NOMO-1 (cell line): Measurements from ENCODE around the gene HMX3.

Experiments used
- DNase-seq, 2 experiments: peaks; one replicate each; lab custom pipeline; 2025; ENCODE audit not compliant: unreplicated experiment in 2 of 2; lab: John Stamatoyannopoulos, UW

HMX3 gene

DNA sequence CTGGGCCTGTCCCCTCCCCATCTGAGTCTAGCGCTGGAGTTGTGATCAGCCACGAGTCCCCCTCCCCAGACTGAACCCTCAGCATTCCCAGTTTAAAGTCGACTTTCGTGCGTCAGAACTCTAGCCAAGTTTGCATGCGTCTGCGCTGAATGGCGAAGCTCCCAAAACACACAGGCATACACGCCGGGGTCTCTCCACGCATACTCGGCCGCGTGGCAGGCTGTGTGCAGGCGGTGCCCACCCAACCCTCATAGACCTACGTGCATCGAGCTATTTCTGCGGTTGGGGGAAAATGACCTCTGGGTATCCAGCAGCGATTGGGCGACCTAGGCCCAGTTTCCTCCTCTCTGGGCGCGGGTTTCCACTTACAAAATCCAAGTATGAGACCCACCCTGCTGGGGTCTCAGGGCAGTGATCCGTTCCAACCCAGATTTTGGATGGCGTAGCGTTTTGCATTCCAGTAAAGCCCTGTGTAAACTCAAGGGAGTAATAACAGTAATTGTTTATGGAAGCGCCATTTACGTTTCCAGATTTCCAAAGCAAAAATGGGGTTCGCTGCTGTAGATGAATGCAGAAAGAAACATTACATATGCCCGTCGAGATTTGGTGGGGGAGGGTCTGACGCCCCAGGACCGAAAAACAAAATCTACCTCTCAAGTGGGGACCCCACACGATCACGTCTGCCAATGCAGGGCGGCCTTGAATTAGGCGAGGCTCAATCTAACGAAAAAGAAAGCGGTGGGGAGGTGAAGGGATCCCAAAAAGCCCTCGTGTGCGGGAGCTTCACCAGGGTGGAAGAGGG is 2.0 kb upstream of the HMX3 start:
- DNase-seq, result no peak

DNA sequence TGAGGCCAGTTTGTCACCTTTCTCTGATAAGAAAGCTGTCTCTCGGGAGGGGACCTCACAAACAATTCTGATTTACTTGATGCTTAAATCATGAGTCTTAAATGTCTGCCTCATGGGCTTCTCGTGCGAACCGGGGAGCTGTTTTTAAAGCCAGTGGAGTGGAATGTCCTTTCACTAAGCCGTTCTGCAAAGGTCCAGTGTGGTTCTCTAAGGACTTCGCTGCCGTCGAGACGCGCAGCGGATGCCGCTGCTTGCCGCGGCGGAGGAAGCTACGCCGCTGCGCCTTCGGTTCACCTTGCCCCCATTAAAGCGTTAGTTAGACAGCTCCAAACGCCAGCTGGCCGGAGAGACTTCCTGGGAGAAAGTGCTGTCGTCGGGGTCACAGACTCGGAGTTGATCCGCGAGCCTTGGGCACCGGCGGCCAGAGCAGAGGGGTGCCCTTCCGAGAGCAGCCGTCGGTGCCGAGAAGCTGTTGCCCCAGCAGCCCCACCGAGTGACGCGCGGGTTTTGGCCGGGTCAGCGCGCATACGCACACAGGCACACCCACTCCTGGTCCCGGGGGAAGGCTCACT is 1.3 kb upstream of the HMX3 start:
- DNase-seq, result no peak

DNA sequence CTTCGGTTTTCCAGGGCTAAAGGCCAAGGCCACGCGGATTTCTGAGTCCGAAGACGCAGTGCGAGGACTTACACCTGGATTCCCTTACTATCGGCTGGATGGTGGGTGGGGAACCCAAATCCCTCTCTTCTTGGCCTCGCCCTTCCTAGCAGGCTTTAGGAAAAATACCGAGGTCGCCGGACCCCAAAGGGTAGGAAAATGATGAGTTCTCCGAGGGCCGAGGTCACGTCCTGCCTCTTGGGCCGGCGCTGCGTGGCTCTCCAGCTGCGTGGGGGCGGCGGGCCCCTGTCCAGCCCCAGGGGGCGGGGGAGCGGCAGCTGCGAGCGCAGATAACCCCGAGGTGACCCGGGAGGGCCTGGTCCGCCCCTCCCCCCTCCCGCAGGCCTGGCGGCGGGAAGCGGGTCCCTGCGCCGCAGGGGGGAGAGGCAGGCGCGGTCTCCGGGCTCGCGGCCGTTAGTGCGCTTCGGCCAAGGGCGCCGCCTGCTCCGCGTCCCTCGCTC is 805 bp upstream of the HMX3 start:
- DNase-seq, result no peak

DNA sequence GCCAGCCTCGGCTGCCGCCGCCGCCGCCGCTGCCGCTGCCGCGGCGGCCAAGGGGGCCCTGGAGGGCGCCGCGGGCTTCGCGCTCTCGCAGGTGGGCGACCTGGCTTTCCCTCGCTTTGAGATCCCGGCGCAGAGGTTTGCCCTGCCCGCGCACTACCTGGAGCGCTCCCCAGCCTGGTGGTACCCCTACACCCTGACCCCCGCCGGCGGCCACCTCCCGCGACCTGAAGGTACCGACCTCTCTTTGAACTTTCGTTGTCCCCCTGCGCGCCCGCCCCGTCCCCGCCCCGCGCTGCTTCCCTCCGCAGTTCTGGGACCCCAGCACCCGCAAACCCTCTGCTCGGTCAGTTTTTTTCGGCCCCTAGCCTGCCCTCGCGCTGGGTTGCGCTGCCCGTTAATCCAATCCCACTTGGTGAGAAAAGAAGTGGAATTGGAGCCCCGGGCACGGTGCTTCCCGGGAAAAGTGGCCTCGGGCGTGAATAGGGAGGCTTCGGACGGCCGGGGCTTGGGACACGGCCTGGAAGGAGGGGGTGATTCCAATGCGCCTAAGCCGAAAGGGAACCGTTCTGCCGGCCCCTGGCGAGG is 543 bp downstream of the HMX3 start:
- DNase-seq, result no peak

DNA sequence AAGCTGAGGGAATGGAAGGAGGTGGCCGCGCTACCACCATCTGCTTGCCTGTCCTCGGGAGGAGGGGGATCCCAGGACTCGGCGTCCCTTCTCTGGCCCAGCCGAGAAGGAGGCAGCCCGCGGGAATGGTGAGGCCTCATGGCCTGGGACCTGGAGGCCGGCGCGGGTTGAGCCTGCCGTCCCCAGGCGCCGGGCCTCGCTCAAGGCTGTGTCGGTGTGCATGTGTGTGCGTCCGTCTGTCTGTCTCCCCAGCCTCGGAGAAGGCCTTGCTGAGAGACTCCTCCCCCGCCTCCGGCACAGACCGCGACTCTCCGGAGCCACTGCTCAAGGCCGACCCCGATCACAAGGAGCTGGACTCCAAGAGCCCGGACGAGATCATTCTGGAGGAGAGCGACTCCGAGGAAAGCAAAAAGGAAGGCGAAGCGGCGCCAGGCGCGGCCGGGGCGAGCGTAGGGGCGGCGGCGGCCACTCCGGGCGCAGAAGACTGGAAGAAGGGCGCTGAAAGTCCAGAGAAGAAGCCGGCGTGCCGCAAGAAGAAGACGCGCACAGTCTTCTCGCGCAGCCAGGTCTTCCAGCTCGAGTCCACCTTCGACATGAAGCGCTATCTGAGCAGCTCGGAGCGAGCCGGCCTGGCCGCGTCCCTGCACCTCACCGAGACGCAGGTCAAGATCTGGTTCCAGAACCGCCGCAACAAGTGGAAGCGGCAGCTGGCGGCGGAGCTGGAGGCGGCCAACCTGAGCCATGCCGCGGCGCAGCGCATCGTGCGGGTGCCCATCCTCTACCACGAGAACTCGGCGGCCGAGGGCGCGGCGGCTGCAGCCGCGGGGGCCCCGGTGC is 1.3 kb downstream of the HMX3 start:
- peak in 1 of 2 experiments; percentile 53 for DNase-seq

DNA sequence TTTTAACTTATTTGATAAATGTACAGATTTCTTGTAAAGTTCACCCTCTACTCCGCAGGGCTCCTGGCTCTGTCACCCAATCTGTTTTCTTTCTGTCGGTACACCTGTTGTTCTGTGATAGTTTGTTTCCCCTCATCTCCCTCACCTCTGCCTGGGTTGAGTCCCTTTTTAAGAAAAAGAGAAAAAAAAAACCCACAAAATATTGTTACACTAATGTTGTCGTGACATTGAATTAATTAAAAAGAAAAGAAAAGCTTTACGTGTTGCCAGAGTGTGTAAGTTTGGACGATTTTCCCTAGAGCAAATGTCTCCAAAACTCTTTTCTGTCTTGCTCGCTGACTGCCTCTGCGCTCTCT is 3.4 kb downstream of the HMX3 start:
- DNase-seq, result no peak

DNA sequence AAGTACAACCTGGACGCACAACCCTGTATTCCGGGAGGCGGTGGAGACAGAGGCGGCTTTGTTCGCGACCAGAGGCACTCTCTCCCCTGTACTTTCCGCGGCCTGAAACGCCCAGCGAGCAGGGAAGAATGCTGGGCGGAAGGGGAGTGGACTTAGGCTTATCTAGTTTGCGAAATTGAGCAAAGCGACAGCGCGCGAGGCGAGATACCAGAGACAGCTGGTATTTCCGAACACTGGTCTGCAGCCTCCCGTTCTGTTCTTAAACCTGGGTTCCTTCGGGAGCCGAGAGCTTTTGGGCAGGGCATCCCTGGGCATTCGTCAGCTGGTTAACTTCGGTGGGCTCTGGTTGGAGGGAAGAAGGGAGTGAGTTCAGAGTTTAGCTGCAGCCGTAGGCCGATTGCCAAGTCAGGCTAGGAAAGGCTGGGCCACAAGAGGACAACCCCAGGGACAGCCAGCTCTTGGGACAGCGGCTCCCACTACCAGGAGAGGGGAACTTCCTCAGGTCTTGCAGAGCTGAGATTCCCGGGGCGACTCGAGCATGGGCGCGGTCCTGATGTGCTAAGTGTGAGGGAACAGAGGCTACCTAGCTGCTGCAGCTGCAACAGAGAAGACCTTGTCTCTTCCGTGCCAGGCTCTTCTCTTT is 3.9 kb downstream of the HMX3 start:
- no peak for DNase-seq

DNA sequence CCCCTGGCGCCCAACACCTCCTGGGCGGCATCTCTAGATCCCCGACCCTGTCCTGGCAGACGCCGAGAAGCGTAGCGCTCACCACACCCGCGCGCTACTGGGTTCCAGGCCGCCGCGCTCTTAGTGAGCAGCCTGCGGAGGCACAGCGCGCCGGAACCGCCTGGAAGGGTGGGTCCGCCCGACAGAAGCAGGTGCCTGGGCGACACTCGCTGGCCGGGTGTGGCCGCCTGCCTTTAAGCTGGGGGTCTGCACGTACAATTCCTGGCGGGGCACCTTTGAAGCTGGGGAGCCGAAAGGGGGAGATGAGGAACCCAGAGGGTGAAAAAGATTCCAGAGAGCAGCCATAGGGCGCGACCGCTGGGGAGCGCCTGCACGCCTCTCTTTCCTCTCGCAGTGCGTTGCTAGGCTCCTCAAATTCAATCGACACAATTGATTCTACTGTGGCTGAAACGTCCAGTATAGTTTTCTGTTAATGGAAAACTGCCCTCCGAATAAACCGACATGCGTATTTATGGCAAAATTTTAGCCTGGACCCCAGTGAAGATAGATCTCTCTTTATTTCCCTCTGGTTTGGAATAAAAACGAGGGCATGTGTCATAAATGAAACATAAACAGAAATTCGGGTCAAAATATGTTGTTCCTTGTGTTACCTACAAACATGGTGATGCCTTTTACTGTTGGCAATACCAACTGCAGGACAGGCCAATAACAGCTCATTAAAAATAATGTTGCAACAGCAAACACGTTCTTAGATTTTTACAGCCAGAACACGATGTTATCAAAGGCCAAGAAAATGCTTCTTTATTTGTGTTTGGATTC is 4.6 kb downstream of the HMX3 start:
- DNase-seq, result no peak

DNA sequence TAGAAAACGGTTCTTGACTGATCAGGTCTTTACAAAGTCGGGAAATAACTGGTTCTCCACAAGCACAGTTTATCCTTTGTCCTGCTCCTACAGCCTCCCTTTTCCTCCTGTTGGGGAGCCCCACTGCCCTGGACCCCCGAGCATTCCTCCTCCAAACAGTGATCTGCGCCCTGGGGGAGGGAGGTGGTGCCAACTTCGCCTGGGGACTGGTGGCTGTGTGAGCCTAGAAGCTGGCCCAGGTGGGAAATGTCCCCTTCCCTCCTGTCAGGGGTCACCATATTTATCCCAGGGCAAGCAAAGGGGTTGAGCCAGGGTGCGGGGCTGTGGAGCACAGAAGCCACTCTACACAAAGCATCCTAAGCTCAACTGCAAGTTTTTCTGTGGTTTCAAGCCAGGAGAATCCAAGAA is 5.2 kb downstream of the HMX3 start:
- DNase-seq, result no peak

DNA sequence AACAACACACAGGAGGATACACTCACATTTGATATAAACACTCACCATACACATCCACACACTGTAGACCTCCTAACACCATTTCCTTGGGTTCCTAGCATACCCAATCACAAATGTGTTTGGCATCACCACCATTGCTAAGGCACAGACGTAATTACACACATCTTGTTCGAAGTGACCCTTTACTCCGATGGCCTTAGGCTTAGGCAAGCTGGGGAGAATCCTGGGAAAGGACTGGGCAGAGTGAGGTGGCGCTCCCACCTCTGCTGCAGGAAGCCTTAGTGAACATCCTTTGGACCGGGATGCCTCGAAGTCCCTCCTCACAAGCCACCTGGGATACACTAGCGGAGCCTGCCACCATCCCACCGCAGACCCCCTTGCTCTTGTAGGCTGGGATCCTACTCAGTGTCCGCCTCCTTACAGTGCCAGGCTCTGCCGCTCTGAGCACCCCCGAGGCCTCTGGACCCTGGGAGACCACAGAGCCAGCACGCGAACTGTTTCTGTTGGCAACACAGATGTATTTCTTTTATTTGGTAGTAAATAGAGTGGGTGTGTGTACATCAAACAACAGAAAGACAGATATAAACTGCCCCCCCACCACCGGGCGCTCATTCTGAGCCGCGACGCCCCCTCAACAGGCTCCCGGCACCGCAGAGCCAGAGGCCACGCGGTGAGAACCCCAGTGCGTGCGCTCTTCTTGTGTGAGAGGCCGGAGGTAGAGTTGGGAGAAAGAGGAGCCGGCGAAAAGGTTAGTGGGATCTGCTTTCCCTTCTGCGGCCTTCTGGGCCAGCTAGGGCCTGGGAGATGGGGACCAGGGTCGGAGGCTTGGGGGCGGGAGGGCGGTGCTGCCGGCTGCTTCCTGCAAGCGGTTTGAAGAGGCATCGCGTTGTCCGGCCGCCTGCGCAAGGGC is 6.3 kb downstream of the HMX3 start:
- no peak for DNase-seq

DNA sequence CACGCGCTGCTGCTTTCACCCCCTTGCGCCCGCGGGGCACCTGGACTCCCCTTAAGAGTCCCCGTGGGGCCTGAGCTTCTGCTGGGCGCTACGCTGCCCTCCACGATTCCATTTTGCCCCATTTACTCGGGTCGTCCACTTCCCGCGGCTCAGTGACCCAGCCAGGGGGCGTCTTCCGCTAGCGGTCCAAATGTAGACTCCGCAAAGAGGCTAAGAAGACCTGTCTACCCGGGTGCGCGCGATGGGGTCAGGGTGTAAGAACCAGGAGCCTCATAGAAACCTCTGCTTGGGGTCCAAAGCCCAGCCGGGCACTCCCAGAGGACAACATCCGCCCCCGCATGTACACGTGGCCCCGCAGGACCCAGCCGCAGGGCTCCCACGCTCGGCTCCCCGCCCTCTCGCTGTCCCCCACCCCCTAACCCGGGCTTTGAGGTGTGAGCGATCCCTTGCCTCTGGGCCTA is 7.0 kb downstream of the HMX3 start:
- no peak for DNase-seq

DNA sequence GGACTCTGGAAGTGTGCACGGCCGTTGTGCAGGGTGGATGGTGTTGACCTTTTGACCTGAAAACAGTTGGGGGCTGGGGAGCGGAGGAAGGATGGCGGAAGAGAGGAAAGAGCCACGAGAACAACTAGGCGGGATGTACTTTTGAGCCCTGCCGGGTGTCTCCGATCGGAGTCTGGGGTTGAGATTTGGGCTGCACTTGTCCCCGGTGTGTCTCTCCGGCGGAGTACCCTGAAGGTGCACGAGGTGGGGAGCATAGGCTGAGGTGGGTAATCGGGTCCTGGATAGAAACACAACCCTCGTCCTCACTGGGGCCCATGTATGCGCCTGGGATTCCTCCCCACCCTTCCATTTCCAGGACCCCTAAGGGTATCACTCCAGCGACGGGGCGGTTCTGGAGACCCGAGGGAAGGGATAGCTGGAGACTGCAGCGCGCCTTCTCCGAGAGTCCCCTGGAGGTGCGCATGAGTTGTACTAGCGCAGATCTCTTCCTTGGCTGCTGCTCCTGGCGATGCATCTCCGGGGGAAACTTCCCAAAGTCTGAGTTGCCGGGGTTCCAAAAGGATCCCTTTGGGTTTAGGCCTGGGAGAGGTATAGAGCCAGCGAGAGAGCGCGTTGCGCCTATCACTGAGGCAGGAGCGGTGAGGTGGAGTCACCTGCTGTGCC is 7.5 kb downstream of the HMX3 start:
- DNase-seq, result no peak

DNA sequence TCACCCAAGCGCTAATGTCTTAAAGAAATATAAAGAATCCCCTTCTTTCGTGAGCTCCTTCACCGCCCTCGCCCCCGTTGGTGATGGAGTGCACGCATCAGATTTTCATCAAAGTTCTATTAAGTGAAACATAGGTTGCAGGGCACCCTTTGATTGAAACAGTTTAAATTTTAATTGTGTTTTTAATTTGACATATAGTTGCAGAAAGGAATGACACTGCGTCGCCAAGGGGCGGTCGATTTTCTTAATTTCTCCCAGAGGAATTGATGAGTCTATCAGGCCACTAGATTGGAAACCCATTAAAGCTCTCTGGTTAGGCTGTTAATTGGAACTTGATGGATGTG is 8.0 kb downstream of the HMX3 start:
- DNase-seq, result no peak

DNA sequence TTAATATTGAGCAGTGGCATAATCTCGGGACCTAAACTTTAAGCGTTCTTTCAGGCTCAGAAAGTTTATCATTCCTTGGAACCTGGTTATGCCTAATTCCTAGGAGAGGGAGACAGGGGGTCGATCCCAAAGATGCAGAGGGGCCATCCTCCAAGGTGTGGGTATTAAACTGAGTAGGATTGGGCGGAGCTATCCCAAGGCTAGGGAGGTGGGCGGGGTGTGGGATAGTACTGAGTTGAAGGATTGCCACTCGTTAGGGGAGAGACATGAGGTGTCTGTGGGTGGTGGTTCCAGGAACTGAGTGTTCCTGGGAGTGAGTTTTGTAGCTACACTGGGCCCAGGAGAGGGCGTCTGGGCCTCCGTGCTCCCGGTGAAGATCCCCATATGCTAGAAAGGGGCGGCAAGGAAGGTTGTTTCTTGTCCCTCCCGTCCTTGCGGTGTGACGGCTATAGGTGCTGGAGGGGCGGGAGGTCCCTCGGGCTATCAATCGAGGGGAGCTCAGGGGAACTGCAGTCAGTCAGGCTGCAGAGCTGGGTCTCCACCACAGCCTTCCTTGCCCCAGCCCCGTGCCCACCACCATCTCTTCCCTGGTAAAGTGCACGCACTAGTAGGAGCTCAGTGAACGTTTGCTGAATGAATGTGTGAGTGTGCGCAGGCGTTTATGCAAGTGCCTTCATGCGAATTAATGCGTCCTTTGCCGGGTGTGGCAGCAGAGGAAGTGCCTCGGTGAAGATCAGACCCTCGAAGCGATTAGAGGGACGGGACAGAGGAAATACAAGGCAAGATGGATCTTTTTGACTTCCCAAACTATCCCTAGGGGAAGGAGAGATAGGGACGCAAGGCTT is 9.1 kb downstream of the HMX3 start:
- no peak for DNase-seq

DNA sequence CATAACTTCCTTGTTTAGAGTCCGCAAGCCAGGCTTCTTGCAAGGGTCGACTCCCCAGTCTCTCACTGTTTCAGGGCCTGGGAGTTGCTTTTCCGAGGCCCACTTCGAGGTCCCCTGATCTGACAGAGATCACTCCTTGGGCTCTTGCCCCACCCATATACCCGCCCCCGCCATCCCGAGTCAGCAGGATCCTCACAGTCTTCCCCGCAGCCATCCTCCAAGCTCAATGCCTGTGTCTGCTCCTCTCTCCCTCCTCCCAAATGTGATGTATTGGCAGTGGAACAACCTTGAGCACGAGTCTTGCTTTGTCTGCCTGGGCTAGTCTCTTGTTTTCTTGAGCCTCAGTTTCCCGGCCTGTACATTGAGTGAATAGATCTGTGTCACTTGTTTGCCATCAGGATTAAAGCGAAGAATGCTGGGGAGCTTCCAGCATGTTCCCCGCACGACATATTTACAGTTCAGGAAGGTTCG is 9.8 kb downstream of the HMX3 start:
- no peak for DNase-seq

DNA sequence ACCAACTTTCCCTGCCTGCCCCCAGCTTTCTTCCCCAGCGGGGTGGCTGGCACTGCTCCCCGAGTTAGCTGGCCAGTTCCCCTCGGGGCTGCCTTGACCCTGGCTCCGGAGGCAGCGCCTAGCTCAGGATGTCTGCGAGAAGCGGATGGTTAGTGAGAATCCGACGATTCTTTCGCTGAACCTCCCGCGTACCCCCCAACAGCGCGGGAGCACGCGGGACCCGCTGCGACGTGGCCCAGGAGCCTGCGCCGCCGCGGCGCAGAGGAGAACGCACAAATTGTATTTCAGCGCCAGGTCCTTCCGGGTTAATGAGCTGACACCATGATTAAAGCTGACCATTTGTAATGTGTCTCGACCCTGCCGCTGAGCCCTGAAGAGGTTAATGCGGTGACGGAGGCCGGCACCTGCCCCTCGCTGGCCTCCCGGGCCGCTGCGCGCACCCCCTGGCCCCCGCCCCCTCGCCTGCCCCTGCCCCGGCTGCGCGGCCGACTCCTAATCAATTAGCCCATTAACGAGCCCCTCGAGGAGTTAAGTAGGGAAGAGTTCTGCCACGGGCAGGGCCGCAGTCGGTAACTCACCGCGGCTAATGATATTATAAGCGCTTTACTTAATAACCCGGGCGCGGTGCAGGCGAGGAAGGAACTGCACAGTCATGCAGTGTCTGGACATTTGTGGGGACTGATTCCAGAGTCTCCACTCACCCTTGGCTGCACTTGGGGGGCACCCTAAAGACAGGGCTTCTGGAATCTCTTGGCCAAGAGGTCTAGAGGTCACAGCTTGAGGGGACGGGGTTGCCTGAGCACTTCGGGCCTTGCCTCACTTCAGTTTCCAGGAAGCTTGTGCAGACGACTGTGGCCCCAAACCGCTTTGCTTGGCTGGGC is 10.5 kb downstream of the HMX3 start:
- no peak for DNase-seq
